MM.1S (cell line): ENCODE data around the gene ZRANB1.

Source experiments
- DNase-seq: peaks from one replicate; pipeline ENCODE4 v3.0.0-alpha.2; 2015
- H2AFZ ChIP-seq: fragments of 300-600 bp; sonication (generic); 2 replicates; pipeline ENCODE4 v1.6.0; 2016; ENCODE audit warnings: antibody characterized with exemption, low read length
- H3F3A ChIP-seq: fragments of 300-600 bp; sonication (generic); 2 replicates; pipeline ENCODE4 v1.6.1; 2016; ENCODE audit warnings: mild to moderate bottlenecking, antibody characterized with exemption, low read length, moderate library complexity, mixed read lengths; ENCODE audit not compliant: insufficient read depth
- H3K27ac ChIP-seq: fragments of 300-600 bp; sonication (generic); 2 replicates; pipeline ENCODE4 v1.5.1; 2016; ENCODE audit warnings: mild to moderate bottlenecking, low read length
- H3K27me3 ChIP-seq: fragments of 300-600 bp; sonication (generic); replicated peaks from 2 replicates; pipeline ENCODE4 v1.6.0; 2016; ENCODE audit warnings: low read length; ENCODE audit not compliant: insufficient read depth
- H3K36me3 ChIP-seq: fragments of 300-600 bp; sonication (generic); replicated peaks from 2 replicates; pipeline ENCODE4 v1.6.1; 2016; ENCODE audit warnings: mild to moderate bottlenecking, low read length, mixed read lengths; ENCODE audit not compliant: insufficient read depth
- H3K4me1 ChIP-seq: fragments of 300-600 bp; sonication (generic); 2 replicates; pipeline ENCODE4 v1.6.1; 2016; ENCODE audit warnings: low read length, mixed read lengths
- H3K4me2 ChIP-seq: fragments of 300-600 bp; sonication (generic); 2 replicates; pipeline ENCODE4 v1.6.0; 2016; ENCODE audit warnings: low read depth, low read length
- H3K4me3 ChIP-seq: fragments of 300-600 bp; sonication (generic); 2 replicates; pipeline ENCODE4 v1.5.1; 2016; ENCODE audit warnings: low read length, mixed read lengths
- H3K79me2 ChIP-seq: fragments of 300-600 bp; sonication (generic); 2 replicates; pipeline ENCODE4 v1.6.1; 2016; ENCODE audit warnings: mixed run types, low read length, mixed read lengths
- H3K9ac ChIP-seq: fragments of 300-600 bp; sonication (generic); 2 replicates; pipeline ENCODE4 v1.6.1; 2016; ENCODE audit warnings: low read length, mixed read lengths
- H3K9me2 ChIP-seq: fragments of 300-600 bp; sonication (generic); replicated peaks from 2 replicates; pipeline ENCODE4 v1.6.1; 2016; ENCODE audit warnings: mild to moderate bottlenecking, low read length, mixed read lengths; ENCODE audit not compliant: insufficient read depth
- H3K9me3 ChIP-seq: fragments of 300-600 bp; sonication (generic); replicated peaks from 2 replicates; pipeline ENCODE4 v1.6.1; 2016; ENCODE audit warnings: mild to moderate bottlenecking, low read length, mixed read lengths; ENCODE audit not compliant: insufficient read depth
- H4K20me1 ChIP-seq: fragments of 300-600 bp; sonication (generic); 2 replicates; pipeline ENCODE4 v1.6.1; 2016; ENCODE audit warnings: mild to moderate bottlenecking, low read length, moderate library complexity, mixed read lengths; ENCODE audit not compliant: insufficient read depth
- CTCF ChIP-seq: fragments of 300-600 bp; sonication (generic); IDR thresholded peaks from 2 replicates; pipeline ENCODE4 v1.5.1; 2016; ENCODE audit warnings: antibody characterized with exemption, low read length, mixed read lengths
- EZH2 ChIP-seq: fragments of 300-600 bp; sonication (generic); optimal IDR thresholded peaks from 2 replicates; pipeline ENCODE3; 2017; ENCODE audit warnings: low read depth, mild to moderate bottlenecking, antibody characterized with exemption, low read length, mixed read lengths
- EZH2phosphoT487 ChIP-seq: fragments of 300-600 bp; sonication (generic); IDR thresholded peaks from 2 replicates; pipeline ENCODE4 v1.6.1; 2018; ENCODE audit warnings: antibody characterized with exemption, low read length

The ZRANB1 gene

GRCh38 chr10:124898471-124898870 lies 43.5 kb upstream of the ZRANB1 start:
- Histone ChIP-seq H3K79me2 (no peaks in the 10 kb centered on the region), H4K20me1 (no peaks in the 10 kb centered on the region), H3K9me2 (no peaks in the 10 kb centered on the region), H3K9me3 (no peaks in the 10 kb centered on the region), H3F3A (no peaks in the 10 kb centered on the region), H3K4me2 (no peak overlapping the region), H2AFZ (no peak overlapping the region), H3K9ac (no peak overlapping the region), H3K27me3 (peaks cover 4% of the 10 kb centered on the region; the same call in 1 of the 2 replicates), H3K36me3 (no peaks in the 10 kb centered on the region), H3K27ac (no peak overlapping the region), H3K4me3 (no peak overlapping the region), H3K4me1 (no peaks in the 10 kb centered on the region)
- TF ChIP-seq CTCF (no peak), EZH2 (no peak), EZH2phosphoT487 (no peak)
- DNase-seq = no peak

- no peak overlapping the region for H3K4me3 ChIP-seq
- peaks cover 4% of the 10 kb centered on the region; the same call in 1 of the 2 replicates for H3K27me3 ChIP-seq
- no peaks in the 10 kb centered on the region for H4K20me1 ChIP-seq
- TF ChIP-seq CTCF (no peak), EZH2 (no peak), EZH2phosphoT487 (no peak)
- no peaks in the 10 kb centered on the region for H3K79me2 ChIP-seq
- H3K4me1 ChIP-seq = no peaks in the 10 kb centered on the region
- no peak for DNase-seq
- no peak overlapping the region for H3K9ac ChIP-seq
- H3K27ac ChIP-seq = no peak overlapping the region
- H3K9me2 ChIP-seq = no peaks in the 10 kb centered on the region
- H3K36me3 ChIP-seq = no peaks in the 10 kb centered on the region
- no peak overlapping the region for H3K4me2 ChIP-seq
- H3F3A ChIP-seq = no peaks in the 10 kb centered on the region
- no peaks in the 10 kb centered on the region for H3K9me3 ChIP-seq
- no peak overlapping the region for H2AFZ ChIP-seq
These were observed 42.8 kb upstream of the ZRANB1 start for GRCh38 chr10:124899151-124899550.

GRCh38 chr10:124902462-124902861 lies 39.5 kb upstream of the ZRANB1 start:
- Histone ChIP-seq H3K27me3 (peaks cover 4% of the 10 kb centered on the region; the same call in 1 of the 2 replicates), H3K4me2 (no peak overlapping the region), H3K27ac (no peak overlapping the region), H3F3A (no peaks in the 10 kb centered on the region), H2AFZ (no peak overlapping the region), H3K36me3 (no peaks in the 10 kb centered on the region), H3K9me2 (no peaks in the 10 kb centered on the region), H3K4me3 (no peak overlapping the region), H4K20me1 (no peaks in the 10 kb centered on the region), H3K9me3 (no peaks in the 10 kb centered on the region), H3K4me1 (no peaks in the 10 kb centered on the region), H3K9ac (no peak overlapping the region), H3K79me2 (no peaks in the 10 kb centered on the region)
- no peak for DNase-seq
- no peak for TF ChIP-seq CTCF
- no peak for TF ChIP-seq EZH2
- no peak for TF ChIP-seq EZH2phosphoT487
